ENCODE measurements around the gene SLC17A7. TPM values are rescaled to one million over a fixed set of nuclear protein-coding genes. Genes with fewer than 3 reads are reported as not detected.

Gene SLC17A7
- total and polyA plus RNA-seq, 9 of the 15 experiments (the other 6 are each of a cell fraction or from before 2014, with no cell fraction given): 1.1 to 15.7 (median 2.4) TPM

- WGBS (ENCODE audit: insufficient coverage, low coverage, missing lambda C conversion rate): 95% methylated on average over 33 of the region's 39 CpGs
- ATAC-seq (no peak), FAIRE-seq (no peak), DNase-seq (ENCODE audit: extremely low read depth in 1 of 4, low spot score in 3 of 4) (no peak)
- no peaks in the 10 kb centered on the region for H3K9me1 ChIP-seq (ENCODE audit: control insufficient read depth, insufficient read depth, low read length)
- ChIA-PET CTCF (ENCODE audit: low intra/inter-chr PET ratio) (no interaction called here), POLR2A (interaction anchor here (1.8 kb wide), 1 partner anchor 10 kb away, joined by 6 read pairs; the partner anchor contains the start of gene ALDH16A1)
- H3K4me1 ChIP-seq (replicated peaks in 1 of 2; ENCODE audit: control insufficient read depth in 2 of 2, insufficient read depth in 2 of 2, low read length in 2 of 2): peaks cover 3 to 22% of the 10 kb centered on the region in 2 experiments; a peak in 4 of 5 replicates
- H4K20me1 ChIP-seq (replicated peaks; ENCODE audit: control insufficient read depth, insufficient read depth, low read length): peaks cover 3% of the 10 kb centered on the region; the same call in 1 of the 2 replicates
- H3K4me3 ChIP-seq: no peak overlapping the region
- no peak overlapping the region for H3K4me2 ChIP-seq (ENCODE audit: insufficient read depth, low read length)
- no peaks in the 10 kb centered on the region for H3K79me2 ChIP-seq (ENCODE audit: control insufficient read depth, insufficient read depth, low read length)
- H3K27me3 ChIP-seq (ENCODE audit: control insufficient read depth in 2 of 2, insufficient read depth in 2 of 2, low read length in 2 of 2): no peaks in the 10 kb centered on the region
- no peak overlapping the region for H3K9ac ChIP-seq (ENCODE audit: insufficient read depth in 1 of 2, low read depth in 2 of 2, low read length in 2 of 2)
- H3K9me3 ChIP-seq (replicated peaks; ENCODE audit: control insufficient read depth, insufficient read depth, low read depth, low read length): no peaks in the 10 kb centered on the region
- no peak overlapping the region for H2AFZ ChIP-seq (ENCODE audit: low read depth, low read length)
- H3K27ac ChIP-seq (ENCODE audit: extremely low read depth, low read depth, low read length): no peak overlapping the region
- no TSS peak for BruUV-seq (replicated peaks)
- in situ Hi-C loops (cut with MboI) (no loop called here), intact Hi-C loops (cut with micrococcal nuclease) (no loop called here)
- TF ChIP-seq POLR2G (IDR thresholded peaks at IDR 0.05; ENCODE audit: low read depth, low read length) (peak; percentile 32; the same call in 1 of the 2 replicates), KAT8 (IDR thresholded peaks at IDR 0.05; ENCODE audit: low read depth) (no peak), RBFOX2 (IDR thresholded peaks at IDR 0.05; ENCODE audit: low read depth, low read length) (peak; percentile 39; the same call in 1 of the 2 replicates)
- peaks cover 43% of the 10 kb centered on the region; the same call in 2 of the 3 replicates for H3K36me3 ChIP-seq (ENCODE audit: control insufficient read depth, insufficient read depth, low read length)
Observed at GRCh38 chr19:49463960-49464740, 22.8 kb upstream of the SLC17A7 start.

GRCh38 chr19:49462492-49462891 lies 21.2 kb upstream of the SLC17A7 start:
- no TSS peak for BruUV-seq (replicated peaks)
- 98% methylated on average over 10 of the region's 12 CpGs for WGBS (ENCODE audit: insufficient coverage, low coverage, missing lambda C conversion rate)
- Histone ChIP-seq H3K79me2 (ENCODE audit: control insufficient read depth, insufficient read depth, low read length) (0 out of 3 replicates have a peak, but pooled peaks cover 3% of the 10 kb centered on the region), H3K4me2 (ENCODE audit: insufficient read depth, low read length) (no peak overlapping the region), H3K9ac (ENCODE audit: insufficient read depth in 1 of 2, low read depth in 2 of 2, low read length in 2 of 2) (no peak overlapping the region; a peak in 1 of 4 replicates), H3K36me3 (ENCODE audit: control insufficient read depth, insufficient read depth, low read length) (peaks cover 53% of the 10 kb centered on the region; the same call in 2 of the 3 replicates), H2AFZ (ENCODE audit: low read depth, low read length) (no peak overlapping the region), H3K4me3 (no peak overlapping the region), H3K27ac (ENCODE audit: extremely low read depth, low read depth, low read length) (no peak overlapping the region), H3K9me3 (replicated peaks; ENCODE audit: control insufficient read depth, insufficient read depth, low read depth, low read length) (no peaks in the 10 kb centered on the region), H3K9me1 (ENCODE audit: control insufficient read depth, insufficient read depth, low read length) (no peaks in the 10 kb centered on the region), H3K27me3 (ENCODE audit: control insufficient read depth in 2 of 2, insufficient read depth in 2 of 2, low read length in 2 of 2) (no peaks in the 10 kb centered on the region), H4K20me1 (replicated peaks; ENCODE audit: control insufficient read depth, insufficient read depth, low read length) (no peaks in the 10 kb centered on the region), H3K4me1 (replicated peaks in 1 of 2; ENCODE audit: control insufficient read depth in 2 of 2, insufficient read depth in 2 of 2, low read length in 2 of 2) (peaks cover 0 to 20% of the 10 kb centered on the region in 2 experiments; a peak in 4 of 5 replicates)
- FAIRE-seq: no peak
- POLR2A ChIA-PET: no interaction called here
- no peak for DNase-seq (ENCODE audit: extremely low read depth in 1 of 4, low spot score in 3 of 4)
- TF ChIP-seq KHSRP (IDR thresholded peaks at IDR 0.05) (no peak), TFAP4 (CRISPR knock-in tag; IDR thresholded peaks at IDR 0.05; ENCODE audit: borderline replicate concordance) (no peak)
- intact Hi-C loops (cut with micrococcal nuclease) (no loop called here), in situ Hi-C loops (cut with MboI) (no loop called here)
- no peak for ATAC-seq
- CTCF ChIA-PET (ENCODE audit: low intra/inter-chr PET ratio): no interaction called here
